Ramos (cell line): ENCODE measurements around the gene KLF15.

Source experiments
- in situ Hi-C: fragments of 300-500 bp; cut with MboI; formaldehyde crosslinking; loops from one replicate; pipeline ENCODE4 v1.14.3; 2022; ENCODE audit warnings: low sequenced_read_pairs; ENCODE audit not compliant: unreplicated experiment

KLF15 gene

GRCh38 chr3:126357295-126358037 is at the start of gene KLF15:
TSS of gene KLF15 (minus strand) at chr3:126357408. CDS start at chr3:126352922, 4,486 bp downstream.
- in situ Hi-C loops, result no loop called here

DNA sequence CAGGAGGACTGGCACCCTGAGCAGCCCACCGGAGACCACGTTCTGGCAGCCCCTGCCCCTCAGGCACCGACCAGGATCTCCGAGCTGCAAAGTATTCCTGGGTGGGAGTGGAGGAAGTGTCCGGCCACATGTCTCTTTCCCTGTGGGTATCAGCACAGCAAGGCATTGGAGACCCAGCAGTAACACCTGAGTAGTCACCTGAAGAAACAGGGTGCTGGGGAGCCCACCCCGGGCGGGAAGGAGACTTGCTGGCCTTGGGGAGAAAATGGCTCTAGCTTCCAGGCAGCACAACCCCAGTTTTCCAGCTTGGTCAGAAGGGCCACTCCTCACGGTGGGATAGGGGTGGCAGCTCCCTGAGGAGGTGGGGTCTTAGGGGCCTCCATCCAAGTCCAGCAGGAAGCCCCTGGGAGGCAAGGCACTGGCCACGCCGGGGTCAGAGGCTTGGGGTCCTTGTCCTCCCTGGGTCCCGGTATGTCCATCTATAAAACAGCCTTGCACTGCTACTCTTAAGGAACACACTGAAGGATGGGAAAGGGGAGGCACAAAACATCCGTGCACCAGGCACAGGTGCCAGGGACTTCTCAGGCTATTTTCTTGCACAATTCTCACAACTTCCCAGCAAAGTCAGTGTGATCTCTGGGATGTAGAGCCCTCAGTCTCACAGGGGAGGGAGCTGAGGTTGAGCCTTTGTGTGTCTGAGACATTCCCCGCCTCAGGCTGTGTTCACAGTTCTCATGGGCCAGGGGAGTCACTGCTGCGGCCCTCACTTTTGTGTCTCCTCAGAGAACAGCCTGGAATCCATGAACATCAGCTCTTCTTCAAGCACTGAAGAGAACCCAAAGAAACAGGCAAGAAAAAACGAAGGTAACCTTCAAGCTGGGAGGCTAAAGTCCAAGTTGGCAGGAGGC is 49.4 kb upstream of the KLF15 start:
- in situ Hi-C loops, result no loop called here

GRCh38 chr3:126402666-126403302 is 45.6 kb upstream of the KLF15 start:
- in situ Hi-C loops, result no loop called here

- in situ Hi-C loops, result no loop called here
Observed at GRCh38 chr3:126402178-126402577, 45.0 kb upstream of the KLF15 start.

- in situ Hi-C loops, result no loop called here
Observed at GRCh38 chr3:126401611-126402160, 44.5 kb upstream of the KLF15 start.

DNA sequence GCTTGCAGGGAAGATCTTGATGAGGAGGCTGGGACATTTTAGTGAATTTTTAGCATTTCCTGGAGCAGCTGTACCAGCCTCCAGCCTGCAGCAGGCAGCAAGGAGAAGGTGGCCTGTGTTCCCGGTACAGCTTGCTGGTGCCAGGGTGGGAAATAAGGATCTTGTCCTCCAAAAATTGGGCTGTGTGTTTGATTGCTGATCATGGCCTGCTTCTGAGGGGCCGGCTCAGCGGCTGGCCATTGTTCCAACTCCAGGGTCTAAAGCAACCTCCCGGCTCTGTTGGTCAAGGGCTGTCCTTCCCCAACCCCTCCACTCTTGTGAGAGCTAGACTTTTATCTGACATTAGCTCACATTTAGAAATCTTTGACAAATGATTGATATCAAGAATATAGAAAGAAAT is 42.5 kb upstream of the KLF15 start:
- in situ Hi-C loops, result no loop called here

DNA sequence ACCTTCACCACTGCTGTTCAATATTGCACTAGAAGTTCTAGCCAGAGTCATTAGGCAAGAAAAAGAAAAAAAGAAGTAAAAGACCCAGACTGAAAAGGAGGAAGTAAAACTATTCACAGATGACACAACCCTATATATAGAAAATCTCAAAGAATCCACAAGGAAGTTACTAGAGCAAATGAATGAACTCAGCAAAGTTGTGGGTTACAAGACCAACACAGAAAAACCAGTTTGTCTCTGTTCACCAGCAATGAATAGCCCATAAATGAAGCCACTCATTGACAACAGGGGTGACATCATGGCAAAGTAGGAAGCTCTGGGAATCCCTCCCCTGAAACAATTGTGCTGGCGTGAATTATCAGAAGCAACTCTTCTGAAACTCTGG is 42.1 kb upstream of the KLF15 start:
- in situ Hi-C loops, result no loop called here

DNA sequence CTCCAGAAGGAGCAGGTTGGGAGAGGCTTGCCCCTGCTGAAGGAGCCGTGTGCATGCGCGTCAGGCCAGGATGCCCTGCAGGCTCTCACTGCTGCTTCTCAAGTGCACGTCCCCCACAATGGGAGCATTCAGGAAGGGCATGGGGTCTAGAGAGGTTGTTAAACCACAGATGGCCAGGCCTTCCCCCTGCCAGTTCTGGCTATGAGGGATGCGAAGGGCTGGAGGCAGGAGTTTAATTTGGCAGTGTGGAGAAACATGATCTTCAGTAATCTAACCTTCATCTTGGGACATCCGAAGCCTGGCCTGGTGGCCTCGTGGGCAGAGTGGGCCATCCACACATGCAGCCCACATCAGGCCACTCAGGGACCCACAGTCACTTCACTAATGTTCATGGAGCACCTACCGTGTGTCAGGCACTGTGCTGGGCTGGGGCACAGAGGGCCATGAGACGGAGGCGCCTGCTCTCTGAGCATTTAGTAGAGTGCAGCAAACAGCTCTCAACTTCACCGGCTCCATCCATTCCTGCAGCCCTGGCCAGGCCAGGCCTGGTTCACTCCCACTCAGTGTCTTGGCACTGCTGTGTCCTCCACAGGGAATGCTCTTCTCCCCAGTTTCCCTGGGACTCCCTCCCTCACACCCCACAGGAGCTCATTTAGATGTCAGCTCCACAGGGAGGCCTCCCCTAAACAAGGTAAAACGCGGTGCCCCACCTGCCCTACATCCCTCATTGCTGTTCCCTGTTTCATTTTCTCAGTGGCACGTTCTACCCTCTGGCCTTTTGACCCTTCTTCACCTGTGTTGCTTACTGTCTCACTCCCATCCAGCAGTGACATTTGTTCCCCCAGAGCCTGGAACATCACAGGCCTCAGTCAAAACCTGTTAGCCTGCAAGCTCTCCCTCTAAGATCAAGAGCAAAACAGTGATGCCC is 41.5 kb upstream of the KLF15 start:
- in situ Hi-C loops, result no loop called here

- in situ Hi-C loops, result no loop called here
Observed at GRCh38 chr3:126397610-126398422, 40.6 kb upstream of the KLF15 start.

- in situ Hi-C loops, result no loop called here
Observed at GRCh38 chr3:126396536-126396935, 39.3 kb upstream of the KLF15 start.

DNA sequence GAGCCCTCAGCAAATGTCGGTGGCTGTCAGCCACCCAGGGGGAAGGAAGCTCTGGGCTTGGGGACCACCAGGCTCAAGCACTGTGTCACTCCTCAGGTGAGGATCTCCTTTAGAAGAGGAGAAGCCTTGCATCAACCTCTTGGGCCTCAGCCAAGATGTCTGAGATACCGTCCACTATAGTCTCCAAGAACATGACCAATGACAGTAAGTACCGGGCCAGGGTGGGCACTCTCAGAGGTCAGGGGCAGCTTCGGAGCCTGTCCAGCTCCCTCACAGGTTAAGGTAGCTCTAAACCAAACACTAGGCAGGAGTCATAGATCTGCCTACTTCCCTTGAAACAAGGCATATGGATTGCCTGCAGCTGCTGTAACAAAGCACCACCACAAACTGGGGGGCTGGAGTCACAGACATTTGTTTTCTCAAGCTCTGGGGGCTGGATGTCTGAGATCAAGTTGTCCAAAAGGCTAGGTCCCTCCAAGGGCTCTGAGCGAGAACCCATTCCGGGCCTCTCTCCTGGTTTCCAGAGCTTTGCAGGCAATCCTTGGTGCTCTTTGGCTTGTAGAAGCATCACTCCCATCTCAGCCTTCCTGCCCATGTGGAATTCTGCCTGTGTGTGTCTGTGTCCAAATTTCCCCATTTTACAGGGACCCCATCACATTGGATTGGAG is 38.8 kb upstream of the KLF15 start:
- in situ Hi-C loops, result no loop called here

DNA sequence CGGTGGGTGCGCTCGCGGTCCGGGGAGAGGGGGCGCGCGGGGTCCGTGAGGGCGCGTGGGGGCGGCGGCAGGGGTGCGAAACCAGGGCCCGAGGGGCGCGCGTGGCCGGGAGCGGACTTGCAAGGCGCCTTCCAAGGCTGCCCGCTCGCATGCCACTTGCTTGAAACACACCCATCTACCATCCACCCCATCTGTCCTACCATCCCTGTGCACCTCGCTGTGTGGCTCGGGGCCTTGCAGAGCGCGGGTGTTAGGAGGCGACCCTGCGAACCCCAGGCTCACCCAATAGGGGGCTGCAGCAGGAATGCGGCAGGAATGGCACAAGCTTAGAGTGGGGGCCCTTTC is 37.7 kb upstream of the KLF15 start:
- in situ Hi-C loops, result no loop called here

GRCh38 chr3:126394179-126394976 is 37.2 kb upstream of the KLF15 start, which contains the start of gene CFAP100:
TSS of gene CFAP100 (plus strand) at chr3:126394909. CDS start at chr3:126396001, 1,092 bp downstream.
- in situ Hi-C loops, result no loop called here

- in situ Hi-C loops, result no loop called here
Observed at GRCh38 chr3:126393563-126393962, 36.4 kb upstream of the KLF15 start.

- in situ Hi-C loops, result no loop called here
Observed at GRCh38 chr3:126392246-126392645, 35.0 kb upstream of the KLF15 start.

- in situ Hi-C loops, result no loop called here
Observed at GRCh38 chr3:126391631-126392030, 34.4 kb upstream of the KLF15 start.

- in situ Hi-C loops, result no loop called here
Observed at GRCh38 chr3:126390751-126391150, 33.5 kb upstream of the KLF15 start.
